ENCODE results near the gene DYNC1I1. TPM values are rescaled to one million over a fixed set of nuclear protein-coding genes. Genes with fewer than 3 reads are reported as not detected.

Gene DYNC1I1
- total RNA-seq, 8 experiments from 2014 or later: 4.0 to 28.3 (median 9.2) TPM

- Histone ChIP-seq H3K4me1 (replicated peaks in 1 of 2) (peaks cover 0 to 2% of the 10 kb centered on the region in 2 donors), H3K4me3 (no peak overlapping the region), H3K27ac (no peak overlapping the region)
- peak in 3 of 8 experiments; percentile 1 to 24 (median 12) for ATAC-seq (replicated peaks in 6 of 8)
- 0 to 72% (median 36%) methylated on average over 1 to 4 of the region's 4 CpGs for WGBS, 10 experiments
- in situ Hi-C loops (cut with MboI; ENCODE audit: low pct_unique_long_range_greater_than_20kb in 2 of 9, low sequenced_read_pairs in 9 of 9, unreplicated experiment in 9 of 9): no loop called here
These were observed 56.8 kb downstream of the DYNC1I1 start for GRCh38 chr7:95828824-95829790.

DNA sequence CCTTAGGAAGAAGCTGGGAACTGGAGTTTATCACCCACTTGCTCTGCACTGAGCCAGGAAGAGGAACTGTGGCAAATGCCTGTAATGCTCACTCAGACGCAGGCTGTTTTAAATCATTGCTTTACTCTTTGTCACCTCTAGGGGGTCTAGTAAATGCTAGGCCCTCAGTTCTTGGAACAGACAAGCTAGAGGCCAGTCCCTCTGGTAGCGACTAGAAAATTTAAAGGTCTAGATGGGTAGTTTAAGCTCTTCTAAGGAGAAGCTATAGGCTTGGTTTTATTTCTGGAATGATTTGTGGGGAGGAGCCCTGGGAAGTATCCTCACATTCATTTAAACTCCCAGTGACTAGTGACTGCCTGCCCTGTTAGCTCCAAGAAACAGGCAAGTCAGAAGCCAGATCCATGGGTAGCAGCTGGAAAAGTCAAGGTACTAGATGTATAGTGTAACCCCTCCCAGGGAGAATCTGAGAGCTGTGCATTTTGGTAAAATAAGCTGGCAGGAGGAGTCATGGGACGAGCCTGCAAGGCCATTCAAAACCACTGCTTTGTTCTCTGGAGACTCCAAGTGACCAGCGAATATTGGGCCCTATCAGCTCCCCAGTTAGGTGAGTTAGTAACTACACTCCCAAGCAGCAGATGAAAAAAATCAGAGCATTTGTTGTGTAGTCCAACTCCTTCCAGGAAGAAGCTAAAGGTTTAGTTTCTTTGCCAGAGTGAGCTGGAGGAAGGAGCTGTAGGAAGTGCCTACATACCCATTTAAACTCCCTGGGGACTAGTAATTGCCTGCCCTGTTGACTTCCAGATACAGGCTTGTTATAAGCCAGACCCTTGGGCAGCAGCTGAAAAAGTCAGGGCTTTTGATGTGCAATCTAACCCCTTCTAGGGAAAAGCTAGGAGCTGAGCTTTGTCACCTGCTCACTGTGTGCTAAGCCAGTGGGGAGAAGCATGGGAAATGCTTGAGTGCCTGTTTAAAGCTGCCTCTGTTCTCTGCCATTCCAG is 68.9 kb downstream of the DYNC1I1 start:
- peak in 3 of 8 experiments; percentile 56 to 63 (median 61) for ATAC-seq (replicated peaks in 6 of 8)
- no peak overlapping the region for H3K4me3 ChIP-seq
- H3K4me1 ChIP-seq (replicated peaks in 1 of 2): no peaks in the 10 kb centered on the region
- H3K27ac ChIP-seq: no peak overlapping the region
- in situ Hi-C loops (cut with MboI; ENCODE audit: low pct_unique_long_range_greater_than_20kb in 2 of 9, low sequenced_read_pairs in 9 of 9, unreplicated experiment in 9 of 9): no loop called here
- 17 to 100% (median 83%) methylated on average over 1 to 3 of the region's 4 CpGs; no CpG with 5 or more reads in 1 of the 10 experiments for WGBS, 10 experiments

GRCh38 chr7:95843286-95843685 is 70.9 kb downstream of the DYNC1I1 start:
- peak in 3 of 8 experiments; percentile 65 to 90 (median 83) for ATAC-seq (replicated peaks in 6 of 8)
- Histone ChIP-seq H3K4me1 (replicated peaks in 1 of 2) (no peaks in the 10 kb centered on the region), H3K27ac (no peak overlapping the region), H3K4me3 (no peak overlapping the region)
- in situ Hi-C loops (cut with MboI; ENCODE audit: low pct_unique_long_range_greater_than_20kb in 2 of 9, low sequenced_read_pairs in 9 of 9, unreplicated experiment in 9 of 9): no loop called here
- 10 to 100% (median 69%) methylated on average over 1 to 2 of the region's 2 CpGs for WGBS, 10 experiments

- in situ Hi-C loops (cut with MboI; ENCODE audit: low pct_unique_long_range_greater_than_20kb in 2 of 9, low sequenced_read_pairs in 9 of 9, unreplicated experiment in 9 of 9): no loop called here
- Histone ChIP-seq H3K4me3 (no peak overlapping the region), H3K27ac (no peak overlapping the region), H3K4me1 (replicated peaks in 1 of 2) (no peaks in the 10 kb centered on the region)
- no peak for ATAC-seq (replicated peaks in 6 of 8)
These were observed 72.7 kb downstream of the DYNC1I1 start for GRCh38 chr7:95845007-95845406.

- H3K27ac ChIP-seq: no peak overlapping the region
- 18 to 70% (median 50%) methylated on average over 1 to 4 of the region's 4 CpGs; no CpG with 5 or more reads in 1 of the 10 experiments for WGBS, 10 experiments
- no peak for ATAC-seq (replicated peaks in 6 of 8)
These were observed 74.7 kb downstream of the DYNC1I1 start for GRCh38 chr7:95847061-95847460.

GRCh38 chr7:95859429-95859828 is 87.1 kb downstream of the DYNC1I1 start:
- Histone ChIP-seq H3K4me3 (no peak overlapping the region), H3K4me1 (replicated peaks in 1 of 2) (no peaks in the 10 kb centered on the region), H3K27ac (no peak overlapping the region)
- in situ Hi-C loops (cut with MboI; ENCODE audit: low pct_unique_long_range_greater_than_20kb in 2 of 9, low sequenced_read_pairs in 9 of 9, unreplicated experiment in 9 of 9): loop anchor here in 3 of 9 experiments (25.0 kb wide), 2 partner anchors 122 to 147 kb away; no protein-coding TSS in a partner anchor
- 60 to 100% (median 100%) methylated on average over 1 of the region's 1 CpG; no CpG with 5 or more reads in 7 of the 10 experiments for WGBS, 10 experiments
- peak in 4 of 8 experiments; percentile 15 to 95 (median 44) for ATAC-seq (replicated peaks in 6 of 8)

More at GRCh38 chr7:95847061-95847460, 74.7 kb downstream of the DYNC1I1 start:
- Histone ChIP-seq H3K4me1 (replicated peaks in 1 of 2) (no peaks in the 10 kb centered on the region), H3K4me3 (no peak overlapping the region)
- in situ Hi-C loops (cut with MboI; ENCODE audit: low pct_unique_long_range_greater_than_20kb in 2 of 9, low sequenced_read_pairs in 9 of 9, unreplicated experiment in 9 of 9): no loop called here

DNA sequence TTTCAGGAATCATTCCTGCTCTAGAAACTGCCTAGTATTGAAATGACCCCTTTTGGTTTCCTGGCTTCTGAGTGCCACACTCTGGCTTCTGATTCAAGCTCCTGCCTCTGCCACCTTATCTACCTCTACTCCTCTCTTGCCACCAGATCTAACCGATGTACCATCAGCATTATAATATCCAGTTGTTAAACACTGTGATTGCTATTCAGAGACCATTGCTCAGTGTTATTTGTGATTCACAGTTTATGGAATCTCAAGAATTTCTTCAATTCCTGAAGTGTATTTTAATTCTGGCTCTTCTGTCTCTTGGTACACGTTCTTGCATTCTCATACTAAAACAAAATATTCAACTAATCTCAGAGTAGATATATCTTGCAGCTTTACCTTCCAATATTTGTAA is 88.7 kb downstream of the DYNC1I1 start:
- in situ Hi-C loops (cut with MboI; ENCODE audit: low pct_unique_long_range_greater_than_20kb in 2 of 9, low sequenced_read_pairs in 9 of 9, unreplicated experiment in 9 of 9): loop anchor here in 5 of 9 experiments (10.0 to 25.0 kb wide), 3 partner anchors 124 to 149 kb away; no protein-coding TSS in a partner anchor
- Histone ChIP-seq H3K4me1 (replicated peaks in 1 of 2) (no peaks in the 10 kb centered on the region), H3K27ac (no peak overlapping the region), H3K4me3 (no peak overlapping the region)
- WGBS, 10 experiments: 0 to 100% (median 57%) methylated on average over 1 to 2 of the region's 2 CpGs; no CpG with 5 or more reads in 1 of the 10 experiments
- ATAC-seq (replicated peaks in 6 of 8): no peak

DNA sequence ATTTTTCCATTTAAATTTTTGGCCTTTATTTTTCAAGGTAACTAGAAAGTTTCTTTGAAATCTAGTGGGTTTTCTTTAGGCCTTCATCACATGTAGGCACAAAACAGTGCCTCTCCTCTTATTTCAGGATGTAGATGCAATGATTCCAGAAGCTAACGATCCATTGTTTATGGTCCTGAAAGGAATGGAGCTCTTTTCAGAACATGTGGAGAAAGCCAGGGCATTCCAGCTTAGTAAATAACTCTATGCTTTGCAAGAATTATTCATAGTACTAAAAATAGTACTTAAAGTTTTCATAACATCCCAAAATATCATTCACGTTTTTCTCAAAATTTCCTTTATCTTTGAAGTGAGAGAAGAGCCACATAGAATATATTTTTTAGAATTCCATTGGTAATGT is 91.3 kb downstream of the DYNC1I1 start:
- Histone ChIP-seq H3K27ac (no peak overlapping the region), H3K4me3 (no peak overlapping the region), H3K4me1 (replicated peaks in 1 of 2) (no peaks in the 10 kb centered on the region)
- WGBS, 10 experiments: 0 to 93% (median 55%) methylated on average over 1 to 2 of the region's 2 CpGs
- in situ Hi-C loops (cut with MboI; ENCODE audit: low pct_unique_long_range_greater_than_20kb in 2 of 9, low sequenced_read_pairs in 9 of 9, unreplicated experiment in 9 of 9): loop anchor here in 5 of 9 experiments (10.0 to 25.0 kb wide), 3 partner anchors 126 to 151 kb away; no protein-coding TSS in a partner anchor
- no peak for ATAC-seq (replicated peaks in 6 of 8)

- WGBS, 10 experiments: 19 to 72% (median 48%) methylated on average over 1 to 8 of the region's 9 CpGs; no CpG with 5 or more reads in 2 of the 10 experiments
- ATAC-seq (replicated peaks in 6 of 8): peak in 4 of 8 experiments; percentile 56 to 90 (median 66)
- H3K4me3 ChIP-seq: no peak overlapping the region
- no peaks in the 10 kb centered on the region for H3K4me1 ChIP-seq (replicated peaks in 1 of 2)
- no peak overlapping the region for H3K27ac ChIP-seq
- in situ Hi-C loops (cut with MboI; ENCODE audit: low pct_unique_long_range_greater_than_20kb in 2 of 9, low sequenced_read_pairs in 9 of 9, unreplicated experiment in 9 of 9): loop anchor here in 5 of 9 experiments (10.0 to 25.0 kb wide), 3 partner anchors 129 to 154 kb away; no protein-coding TSS in a partner anchor
These were observed 93.5 kb downstream of the DYNC1I1 start for GRCh38 chr7:95865716-95866371.

- Histone ChIP-seq H3K4me3 (no peak overlapping the region), H3K27ac (no peak overlapping the region), H3K4me1 (replicated peaks in 1 of 2) (no peaks in the 10 kb centered on the region)
- in situ Hi-C loops (cut with MboI; ENCODE audit: low pct_unique_long_range_greater_than_20kb in 2 of 9, low sequenced_read_pairs in 9 of 9, unreplicated experiment in 9 of 9): loop anchor here in 5 of 9 experiments (10.0 to 25.0 kb wide), 3 partner anchors 130 to 155 kb away; no protein-coding TSS in a partner anchor
- ATAC-seq (replicated peaks in 6 of 8): no peak
- 40 to 100% (median 61%) methylated on average over 1 to 3 of the region's 3 CpGs; no CpG with 5 or more reads in 3 of the 10 experiments for WGBS, 10 experiments
These were observed 95.0 kb downstream of the DYNC1I1 start for GRCh38 chr7:95867309-95867708.

- in situ Hi-C loops (cut with MboI; ENCODE audit: low pct_unique_long_range_greater_than_20kb in 2 of 9, low sequenced_read_pairs in 9 of 9, unreplicated experiment in 9 of 9): loop anchor here in 4 of 9 experiments (10.0 to 25.0 kb wide), 3 partner anchors 134 to 159 kb away; no protein-coding TSS in a partner anchor
- WGBS, 10 experiments: 2 to 33% (median 21%) methylated on average over 1 to 6 of the region's 6 CpGs; no CpG with 5 or more reads in 2 of the 10 experiments
- H3K4me1 ChIP-seq (replicated peaks in 1 of 2): no peaks in the 10 kb centered on the region
- no peak overlapping the region for H3K4me3 ChIP-seq
- no peak overlapping the region for H3K27ac ChIP-seq
- ATAC-seq (replicated peaks in 6 of 8): peak in 4 of 8 experiments; percentile 57 to 87 (median 78)
These were observed 98.9 kb downstream of the DYNC1I1 start for GRCh38 chr7:95871075-95871848.

All from motor neuron (in vitro differentiated cells).